Neuronal stem cell (in vitro differentiated cells): ENCODE data around the gene ZNF574.

ENCODE experiments used
- DNase-seq: peaks from one replicate; pipeline ENCODE4 v3.0.0-alpha.2; 2013; ENCODE audit warnings: low spot score
- H2AFZ ChIP-seq: one replicate; pipeline ENCODE4 v1.6.1; 2013; ENCODE audit warnings: mild to moderate bottlenecking, low read length, inconsistent platforms
- H2AK5ac ChIP-seq: 2 replicates; pipeline ENCODE4 v1.6.1; 2013; ENCODE audit warnings: low read depth, mild to moderate bottlenecking, inconsistent platforms, low read length, moderate library complexity, mixed read lengths
- H2BK120ac ChIP-seq: 2 replicates; pipeline ENCODE4 v1.6.1; 2013; ENCODE audit warnings: low read depth, mild to moderate bottlenecking, inconsistent platforms, low read length, moderate library complexity, mixed read lengths
- H2BK12ac ChIP-seq: one replicate; pipeline ENCODE4 v1.6.1; 2013; ENCODE audit warnings: low read length, inconsistent platforms
- H2BK15ac ChIP-seq: 2 replicates; pipeline ENCODE4 v1.6.1; 2013; ENCODE audit warnings: mild to moderate bottlenecking, low read length, inconsistent platforms, mixed read lengths
- H2BK5ac ChIP-seq: one replicate; pipeline ENCODE4 v1.6.1; 2013; ENCODE audit warnings: inconsistent platforms, mild to moderate bottlenecking, low read length, moderate library complexity
- H3K14ac ChIP-seq: one replicate; pipeline ENCODE4 v1.6.1; 2013; ENCODE audit warnings: low read length, inconsistent platforms
- H3K18ac ChIP-seq: 2 replicates; pipeline ENCODE4 v1.6.1; 2013; ENCODE audit warnings: low read length, inconsistent platforms
- H3K23ac ChIP-seq: 2 replicates; pipeline ENCODE4 v1.6.1; 2013; ENCODE audit warnings: low read depth, mild to moderate bottlenecking, mixed read lengths, low read length, inconsistent platforms; ENCODE audit not compliant: poor library complexity
- H3K27ac ChIP-seq: replicated peaks from 3 replicates; pipeline ENCODE4 v1.5.1; 2013; ENCODE audit warnings: low read length, inconsistent platforms
- H3K27me3 ChIP-seq, 3 experiments: 2 replicates each; pipeline ENCODE4 v1.6.1; 2013; ENCODE audit warnings: low read length in 3 of 3, mild to moderate bottlenecking in 2 of 3, inconsistent platforms in 1 of 3, low read depth in 1 of 3, mixed read lengths in 1 of 3, moderate library complexity in 1 of 3; ENCODE audit not compliant: control insufficient read depth in 3 of 3, insufficient read depth in 3 of 3
- H3K36me3 ChIP-seq, 2 donors: replicated peaks in 1 of 2; 2 replicates each; pipeline ENCODE4 v1.6.1; 2013; ENCODE audit warnings: low read length in 2 of 2; ENCODE audit not compliant: control insufficient read depth in 2 of 2, insufficient read depth in 2 of 2
- H3K4ac ChIP-seq: 2 replicates; pipeline ENCODE4 v1.6.1; 2013; ENCODE audit warnings: inconsistent platforms, mild to moderate bottlenecking, low read length, moderate library complexity
- H3K4me1 ChIP-seq, 2 donors: 1 replicate in 1 of 2; 2 replicates in 1 of 2; pipeline ENCODE4 v1.6.1; 2013; ENCODE audit warnings: low read length in 2 of 2, low read depth in 1 of 2; ENCODE audit not compliant: control insufficient read depth in 2 of 2, insufficient read depth in 1 of 2
- H3K4me2 ChIP-seq: one replicate; pipeline ENCODE4 v1.6.1; 2013; ENCODE audit warnings: mild to moderate bottlenecking, low read length, inconsistent platforms; ENCODE audit not compliant: insufficient read depth, poor library complexity, severe bottlenecking
- H3K4me3 ChIP-seq, 2 donors: 2 replicates each; pipeline ENCODE4 v1.5.1; 2013; ENCODE audit warnings: low read length in 2 of 2, mild to moderate bottlenecking in 2 of 2, inconsistent platforms in 1 of 2, moderate library complexity in 1 of 2
- H3K79me1 ChIP-seq: one replicate; pipeline ENCODE4 v1.6.1; 2013; ENCODE audit warnings: low read depth, mild to moderate bottlenecking, inconsistent platforms, low read length, moderate library complexity
- H3K9ac ChIP-seq: one replicate; pipeline ENCODE4 v1.6.1; 2013; ENCODE audit warnings: mild to moderate bottlenecking, low read depth, low read length, inconsistent platforms; ENCODE audit not compliant: poor library complexity
- H3K9me3 ChIP-seq, 2 donors: replicated peaks in 1 of 2; 2 replicates each; pipeline versions ENCODE3 to v1.6.1; 2013; ENCODE audit warnings: low read length in 2 of 2, mild to moderate bottlenecking in 2 of 2, inconsistent platforms in 1 of 2, low read depth in 1 of 2, mixed read lengths in 1 of 2, moderate library complexity in 1 of 2; ENCODE audit not compliant: control insufficient read depth in 2 of 2, insufficient read depth in 1 of 2
- H4K8ac ChIP-seq: one replicate; pipeline ENCODE4 v1.6.1; 2013; ENCODE audit warnings: low read depth, mild to moderate bottlenecking, inconsistent platforms, low read length, moderate library complexity
- H4K91ac ChIP-seq: one replicate; pipeline ENCODE4 v1.6.1; 2013; ENCODE audit warnings: low read length, low read depth, mild to moderate bottlenecking, inconsistent platforms; ENCODE audit not compliant: poor library complexity
- whole genome bisulfite sequencing, 2 donors: extraction: QIAGEN DNeasy Blood & Tissue Kit; methylation state at CpG; one replicate each; pipeline ENCODE4 v1.1.7; 2013; ENCODE audit warnings: missing lambda C conversion rate in 2 of 2, mixed read lengths in 1 of 2; ENCODE audit not compliant: insufficient read length in 2 of 2, insufficient replicate concordance in 1 of 2; ENCODE audit errors: extremely low coverage in 2 of 2; 5-methylcytosine and 5-hydroxymethylcytosine counted together

The ZNF574 gene

DNA sequence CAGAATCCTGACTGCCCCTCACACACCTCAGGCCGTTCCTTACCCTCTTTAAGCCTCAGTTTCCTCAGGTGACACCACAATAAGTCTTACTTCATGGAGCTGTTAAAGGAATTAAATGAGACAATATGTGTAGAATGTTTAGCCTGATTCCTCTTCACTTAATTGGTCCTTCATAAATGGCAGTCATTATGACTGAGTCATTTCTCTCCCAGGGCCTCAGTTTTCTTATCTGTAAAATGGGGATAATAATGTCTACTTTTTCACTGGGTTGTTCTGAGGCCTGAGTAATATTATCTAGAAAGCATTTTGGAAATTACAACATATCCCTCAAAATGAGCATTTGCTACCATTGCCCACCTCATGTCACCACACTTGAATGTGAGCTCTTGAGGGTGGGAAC is 34.7 kb downstream of the ZNF574 start:
- Histone ChIP-seq H3K79me1 (no peaks in the 10 kb centered on the region), H3K4ac (no peak overlapping the region), H2AFZ (no peak overlapping the region), H3K14ac (no peak overlapping the region), H4K8ac (no peak overlapping the region), H2BK5ac (no peak overlapping the region), H2AK5ac (no peak overlapping the region), H3K23ac (no peak overlapping the region), H3K9me3 (no peaks in the 10 kb centered on the region), H3K36me3 (no peaks in the 10 kb centered on the region), H3K27me3 (peaks cover 0 to 11% (median 0%) of the 10 kb centered on the region in 3 experiments), H3K27ac (no peak overlapping the region), H4K91ac (no peak overlapping the region), H2BK12ac (no peak overlapping the region), H2BK120ac (no peak overlapping the region), H2BK15ac (no peak overlapping the region), H3K4me2 (no peak overlapping the region), H3K4me1 (peaks cover 0 to 13% of the 10 kb centered on the region in 2 donors), H3K9ac (no peak overlapping the region), H3K18ac (no peak overlapping the region), H3K4me3 (no peak overlapping the region)
- DNase-seq: no peak
- whole genome bisulfite sequencing, 2 donors: no CpG with 5 or more reads among the region's 1 CpG

DNA sequence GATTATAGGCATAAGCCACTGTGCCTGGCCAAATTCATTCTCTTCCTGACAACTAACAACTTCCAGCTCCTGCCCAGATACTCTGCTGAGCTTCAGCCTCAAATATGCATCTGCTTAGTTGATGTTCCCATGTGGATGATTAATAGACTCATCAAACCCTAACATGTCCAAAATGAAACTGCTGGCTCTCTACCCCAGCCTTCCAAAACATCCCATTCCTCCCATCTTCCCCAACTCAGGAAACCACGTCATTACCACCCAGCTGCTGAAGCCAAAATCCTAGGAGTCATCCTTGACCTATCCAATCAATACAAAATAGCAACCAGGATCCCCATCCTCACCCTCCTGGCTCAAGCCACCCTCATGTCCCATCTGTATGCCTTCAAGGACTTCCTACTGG is 35.4 kb downstream of the ZNF574 start:
- H3K23ac ChIP-seq: no peak overlapping the region
- no CpG with 5 or more reads among the region's 1 CpG for WGBS, 2 donors
- H2AK5ac ChIP-seq: no peak overlapping the region
- H3K27ac ChIP-seq: no peak overlapping the region
- H2BK120ac ChIP-seq: no peak overlapping the region
- DNase-seq: no peak
- H3K36me3 ChIP-seq: no peaks in the 10 kb centered on the region
- H2BK5ac ChIP-seq: no peak overlapping the region
- H3K4me1 ChIP-seq: peaks cover 0 to 13% of the 10 kb centered on the region in 2 donors
- no peak overlapping the region for H4K8ac ChIP-seq
- H3K4me2 ChIP-seq: no peak overlapping the region
- H3K14ac ChIP-seq: no peak overlapping the region
- no peaks in the 10 kb centered on the region for H3K9me3 ChIP-seq
- no peak overlapping the region for H2AFZ ChIP-seq
- no peak overlapping the region for H3K18ac ChIP-seq
- peaks cover 0 to 7% (median 0%) of the 10 kb centered on the region in 3 experiments for H3K27me3 ChIP-seq
- no peak overlapping the region for H2BK12ac ChIP-seq
- no peak overlapping the region for H3K4ac ChIP-seq
- no peak overlapping the region for H3K4me3 ChIP-seq
- H3K79me1 ChIP-seq: no peaks in the 10 kb centered on the region
- no peak overlapping the region for H2BK15ac ChIP-seq
- no peak overlapping the region for H3K9ac ChIP-seq
- H4K91ac ChIP-seq: no peak overlapping the region

- WGBS, 2 donors: no CpG with 5 or more reads among the region's 3 CpGs
- no peak overlapping the region for H2AFZ ChIP-seq
- peaks cover 0 to 7% (median 0%) of the 10 kb centered on the region in 3 experiments for H3K27me3 ChIP-seq
- no peak overlapping the region for H3K9ac ChIP-seq
- peaks cover 0 to 13% of the 10 kb centered on the region in 2 donors for H3K4me1 ChIP-seq
- H4K91ac ChIP-seq: no peak overlapping the region
- DNase-seq: no peak
- no peak overlapping the region for H4K8ac ChIP-seq
- no peak overlapping the region for H2AK5ac ChIP-seq
- no peak overlapping the region for H3K18ac ChIP-seq
- no peak overlapping the region for H2BK5ac ChIP-seq
- H3K27ac ChIP-seq: no peak overlapping the region
- no peaks in the 10 kb centered on the region for H3K9me3 ChIP-seq
- no peak overlapping the region for H2BK120ac ChIP-seq
- no peak overlapping the region for H2BK15ac ChIP-seq
- no peak overlapping the region for H3K23ac ChIP-seq
- no peaks in the 10 kb centered on the region for H3K36me3 ChIP-seq
- H3K4me3 ChIP-seq: no peak overlapping the region
- H3K4me2 ChIP-seq: no peak overlapping the region
- H2BK12ac ChIP-seq: no peak overlapping the region
- no peaks in the 10 kb centered on the region for H3K79me1 ChIP-seq
- H3K4ac ChIP-seq: no peak overlapping the region
- H3K14ac ChIP-seq: no peak overlapping the region
Measured at GRCh38 chr19:42111811-42112210, 35.8 kb downstream of the ZNF574 start.

- Histone ChIP-seq H3K4ac (no peak overlapping the region), H3K79me1 (no peaks in the 10 kb centered on the region), H3K9ac (peak overlapping the region; percentile 13), H2BK15ac (no peak overlapping the region), H4K8ac (no peak overlapping the region), H2AK5ac (no peak overlapping the region), H3K4me1 (peaks cover 0 to 13% of the 10 kb centered on the region in 2 donors), H3K9me3 (no peaks in the 10 kb centered on the region), H3K18ac (no peak overlapping the region), H3K23ac (no peak overlapping the region), H2BK12ac (no peak overlapping the region), H4K91ac (no peak overlapping the region), H3K27ac (no peak overlapping the region), H3K14ac (peak overlapping the region; percentile 32), H2BK5ac (no peak overlapping the region), H2AFZ (peak overlapping the region; percentile 25), H3K4me2 (no peak overlapping the region), H3K27me3 (peaks cover 0 to 7% (median 0%) of the 10 kb centered on the region in 3 experiments), H3K4me3 (no peak overlapping the region), H2BK120ac (no peak overlapping the region), H3K36me3 (no peaks in the 10 kb centered on the region)
- no peak for DNase-seq
- WGBS, 2 donors: no CpG with 5 or more reads among the region's 10 CpGs
Measured at GRCh38 chr19:42113641-42114348, 37.8 kb downstream of the ZNF574 start.
